NCI-H82 (cell line): ENCODE data around the gene IFI27.

ENCODE experiments used
- DNase-seq: peaks from one replicate; lab custom pipeline; 2025; lab: John Stamatoyannopoulos, UW

IFI27 gene

DNA sequence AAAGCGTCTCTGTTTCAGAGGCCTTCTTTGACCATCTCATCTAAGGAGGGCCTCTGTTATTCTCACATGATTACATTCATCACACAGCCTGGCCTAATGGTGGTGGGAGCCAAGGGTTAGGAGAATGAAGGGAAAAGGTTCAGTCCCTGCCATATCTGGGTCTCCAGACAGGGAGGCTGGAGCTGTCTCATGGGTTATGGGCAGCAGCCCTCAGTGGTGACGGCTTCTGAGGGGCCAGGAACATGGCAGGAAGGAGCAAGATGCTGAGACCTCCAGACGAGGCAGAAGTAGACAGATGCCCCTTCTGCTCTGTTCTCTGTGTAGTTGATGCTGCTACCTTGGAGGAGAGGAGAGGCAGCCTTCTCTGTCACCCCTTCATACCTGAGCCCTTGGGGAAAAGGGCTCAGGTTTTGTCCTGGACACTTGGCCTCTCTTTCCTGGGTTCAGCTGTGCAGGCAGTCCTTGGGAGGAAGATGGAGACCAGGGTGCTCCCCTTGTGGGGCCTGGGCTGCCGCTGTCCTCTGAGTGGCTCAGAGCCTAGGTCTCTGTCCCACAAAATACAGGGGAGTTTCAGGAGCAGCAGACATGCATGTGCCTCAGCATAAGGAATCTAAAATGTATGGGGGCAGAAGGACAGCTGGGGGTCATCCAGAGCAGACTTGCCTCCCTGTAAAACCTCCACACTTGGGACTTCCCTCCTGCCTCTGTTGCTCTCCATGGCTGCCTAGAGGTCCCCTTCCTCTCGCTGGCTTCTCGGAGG, 15.3 kb downstream of the IFI27 start:
- DNase-seq = no peak

DNA sequence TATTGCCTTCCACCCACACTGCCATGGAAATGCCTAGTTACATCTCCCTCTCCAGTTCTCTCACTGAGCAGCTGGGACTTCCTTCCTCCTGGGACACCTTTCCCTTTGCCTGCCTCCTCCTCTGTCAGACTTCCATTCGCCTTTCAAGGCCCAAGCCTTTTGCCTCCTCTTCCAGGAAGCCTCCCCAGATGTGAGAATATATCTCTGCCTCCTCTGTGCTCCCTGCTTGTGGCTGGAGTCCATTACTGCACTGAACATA, 15.8 kb downstream of the IFI27 start:
- no peak for DNase-seq

DNA sequence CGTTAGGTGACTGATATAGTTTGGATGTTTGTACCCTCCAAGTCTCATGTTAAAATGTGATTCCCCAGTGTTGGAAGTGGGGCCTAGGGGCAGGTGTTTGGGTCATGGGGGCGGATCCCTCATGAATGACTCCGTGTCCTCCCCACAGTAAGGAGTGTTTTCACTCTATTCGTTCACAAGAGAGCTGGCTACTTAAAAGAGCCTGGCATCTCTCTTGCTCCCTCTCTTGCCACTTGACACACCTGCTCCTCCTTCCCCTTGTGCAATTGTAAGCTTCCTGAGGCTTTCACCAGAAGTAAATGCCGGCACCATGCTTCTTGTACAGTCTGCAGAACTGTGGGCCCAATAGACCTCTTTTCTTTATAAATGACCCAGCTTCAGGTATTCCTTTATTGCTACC, 16.3 kb downstream of the IFI27 start:
- no peak for DNase-seq

DNA sequence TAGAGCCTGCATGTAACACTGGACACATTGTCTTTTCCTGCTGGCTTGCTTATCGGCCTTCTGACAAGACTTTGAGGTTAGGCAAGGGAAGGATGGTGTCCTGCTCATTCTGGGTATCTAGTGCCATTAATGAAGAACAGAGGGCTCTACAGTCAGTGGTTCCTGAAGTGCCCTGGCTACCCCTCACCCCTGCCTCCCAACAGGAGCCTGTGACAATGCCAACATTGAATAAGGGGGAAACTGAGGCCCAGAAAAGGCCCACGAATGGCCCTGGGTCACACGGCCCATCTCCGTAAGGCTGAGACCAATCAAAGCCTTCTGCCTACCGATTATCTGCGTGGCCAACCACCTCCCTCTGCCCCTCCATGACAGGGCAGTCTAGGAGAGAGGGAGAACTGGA, 16.8 kb downstream of the IFI27 start:
- DNase-seq = no peak

DNA sequence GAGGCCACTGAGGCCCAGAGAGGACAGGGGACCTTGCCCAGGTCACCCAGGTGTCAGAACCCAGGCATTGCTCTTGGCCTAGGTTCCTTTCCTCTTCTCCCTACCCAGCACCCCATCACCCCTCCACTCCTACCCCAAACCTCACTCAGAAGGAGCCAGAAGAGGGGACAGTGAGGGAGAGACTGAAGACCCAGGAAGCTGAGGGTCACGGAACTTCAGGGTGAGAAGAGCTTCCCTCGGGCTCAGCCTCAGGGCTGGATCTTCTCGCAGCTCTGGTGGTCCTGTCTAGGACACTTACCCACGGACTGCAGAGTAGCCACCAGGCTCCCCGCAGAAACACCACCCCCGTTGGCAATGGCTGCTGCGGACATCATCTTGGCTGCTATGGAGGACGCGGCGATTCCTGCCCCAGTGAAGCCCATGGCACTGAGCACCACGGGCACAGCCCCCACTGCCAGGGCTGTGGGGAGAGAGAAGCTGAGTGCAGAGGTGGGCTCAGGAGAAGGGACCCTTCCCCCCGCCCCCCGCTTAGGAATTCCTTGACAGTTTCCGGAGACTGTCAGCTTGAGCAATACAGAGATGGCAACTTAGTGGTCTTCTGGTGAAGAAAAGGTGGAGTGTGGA, 17.8 kb downstream of the IFI27 start:
- no peak for DNase-seq

DNA sequence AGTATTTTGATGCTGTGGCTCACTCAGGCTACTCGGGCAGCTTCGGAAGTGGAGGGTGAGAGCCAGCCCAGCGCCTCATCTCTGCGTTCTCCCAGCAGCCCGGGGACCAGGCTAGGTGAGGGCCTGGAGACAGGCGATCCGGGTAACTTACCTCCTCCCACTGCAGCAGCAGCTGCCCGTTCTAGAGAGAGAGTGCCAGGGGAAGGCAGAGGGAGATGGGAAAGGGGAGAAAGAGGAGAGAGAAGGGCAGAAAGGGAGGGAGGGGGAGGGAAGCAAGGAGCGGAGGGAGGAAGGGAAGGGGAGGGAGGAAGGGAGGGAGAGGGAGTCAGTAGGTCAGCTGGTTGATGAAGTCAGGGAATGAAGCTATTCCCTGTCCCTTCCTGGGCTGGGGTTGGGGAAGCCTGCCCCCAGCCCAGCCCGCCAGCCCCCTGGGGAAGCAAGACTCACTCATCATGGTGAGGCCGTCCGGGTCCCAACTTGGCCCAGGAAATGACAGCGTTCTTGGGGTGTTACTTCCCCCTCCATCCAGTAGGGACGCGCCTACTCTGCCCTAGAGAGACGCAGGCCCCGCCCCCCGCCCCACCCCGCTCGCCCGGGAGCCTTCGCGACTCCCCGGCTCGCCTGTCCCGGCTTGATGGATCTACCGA, 18.7 kb downstream of the IFI27 start, which contains the start of gene IFI27L2:
Gene IFI27L2 (minus strand): TSS at position 494 of the 647 bp plus-strand sequence. CDS start 40 bp downstream, at position 454.
- DNase-seq = peak; percentile 81

DNA sequence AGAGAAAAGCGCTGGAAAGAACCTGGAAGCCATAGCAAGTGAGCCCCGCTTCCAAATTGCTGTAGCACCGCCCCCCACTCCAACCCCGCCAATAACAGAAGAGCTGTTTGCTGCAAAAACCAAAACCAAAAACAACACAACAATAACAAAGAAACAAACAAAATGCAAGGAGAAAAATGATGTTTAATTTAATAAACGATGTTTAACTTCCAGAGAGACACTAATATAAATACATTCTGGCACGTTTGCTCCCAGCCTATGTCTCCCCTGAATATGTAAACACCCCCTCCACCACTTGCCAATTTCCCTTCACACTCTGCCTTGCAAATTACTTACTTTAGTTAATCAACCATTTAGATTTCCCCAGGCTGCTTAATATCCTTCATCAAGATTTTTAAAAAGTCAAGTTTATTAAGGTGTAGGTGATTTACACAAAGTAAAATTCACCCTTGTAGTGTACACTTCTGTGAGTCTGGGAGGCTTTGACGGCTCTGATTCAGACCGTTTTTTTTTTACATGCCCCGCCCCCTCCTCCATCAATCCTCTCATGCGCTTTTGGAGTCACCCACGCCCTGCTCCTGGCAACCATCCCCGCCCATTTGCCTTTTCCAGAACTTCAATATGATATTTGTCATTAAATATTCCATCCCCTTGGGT, 19.4 kb downstream of the IFI27 start:
- peak; percentile 77 for DNase-seq

DNA sequence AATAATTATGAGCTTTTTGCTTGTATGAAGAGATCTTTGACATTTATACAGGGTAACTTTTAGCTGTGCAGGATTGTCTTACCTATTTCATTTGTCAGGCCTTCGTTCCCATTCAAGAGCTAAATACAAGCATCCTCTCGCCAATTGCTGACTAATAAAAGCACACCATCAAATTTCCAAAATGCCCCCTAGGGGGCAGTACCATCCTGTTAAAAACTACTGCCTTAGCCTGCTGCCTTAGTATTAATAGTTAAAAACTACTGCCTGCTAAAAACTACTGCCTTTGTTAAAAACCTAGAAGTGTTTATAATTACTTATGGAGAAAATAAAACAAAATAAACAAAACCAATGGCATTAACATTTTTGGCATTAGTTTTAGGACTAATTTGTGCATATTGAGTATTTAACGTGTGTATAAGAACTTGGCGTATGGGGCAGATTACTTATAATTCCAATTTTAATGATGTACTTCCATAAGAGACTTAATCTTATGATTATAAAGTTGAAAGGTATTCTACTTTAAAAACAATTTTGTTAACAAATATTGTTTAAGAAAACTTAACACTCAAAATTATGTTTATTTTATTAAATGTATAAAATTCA, 21.9 kb downstream of the IFI27 start:
- DNase-seq = peak; percentile 86

DNA sequence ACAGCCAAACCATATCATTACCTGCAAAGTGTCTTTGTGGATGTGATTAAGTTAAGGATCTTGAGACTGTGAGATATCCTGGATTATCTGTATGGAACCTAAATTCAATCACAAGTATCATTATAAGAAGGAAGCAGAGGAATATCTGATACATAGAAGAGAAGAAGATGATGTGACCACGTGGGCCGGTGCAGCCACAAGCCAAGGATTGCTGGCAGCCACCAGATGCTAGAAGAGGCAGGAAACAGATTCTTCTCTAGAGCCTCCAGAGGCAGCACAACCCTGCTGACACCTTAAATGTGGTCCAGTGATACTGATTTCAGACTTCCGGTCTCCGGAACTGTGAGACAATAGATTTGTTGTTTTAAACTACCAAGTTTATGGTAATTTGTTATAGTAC, 24.9 kb downstream of the IFI27 start:
- no peak for DNase-seq

DNA sequence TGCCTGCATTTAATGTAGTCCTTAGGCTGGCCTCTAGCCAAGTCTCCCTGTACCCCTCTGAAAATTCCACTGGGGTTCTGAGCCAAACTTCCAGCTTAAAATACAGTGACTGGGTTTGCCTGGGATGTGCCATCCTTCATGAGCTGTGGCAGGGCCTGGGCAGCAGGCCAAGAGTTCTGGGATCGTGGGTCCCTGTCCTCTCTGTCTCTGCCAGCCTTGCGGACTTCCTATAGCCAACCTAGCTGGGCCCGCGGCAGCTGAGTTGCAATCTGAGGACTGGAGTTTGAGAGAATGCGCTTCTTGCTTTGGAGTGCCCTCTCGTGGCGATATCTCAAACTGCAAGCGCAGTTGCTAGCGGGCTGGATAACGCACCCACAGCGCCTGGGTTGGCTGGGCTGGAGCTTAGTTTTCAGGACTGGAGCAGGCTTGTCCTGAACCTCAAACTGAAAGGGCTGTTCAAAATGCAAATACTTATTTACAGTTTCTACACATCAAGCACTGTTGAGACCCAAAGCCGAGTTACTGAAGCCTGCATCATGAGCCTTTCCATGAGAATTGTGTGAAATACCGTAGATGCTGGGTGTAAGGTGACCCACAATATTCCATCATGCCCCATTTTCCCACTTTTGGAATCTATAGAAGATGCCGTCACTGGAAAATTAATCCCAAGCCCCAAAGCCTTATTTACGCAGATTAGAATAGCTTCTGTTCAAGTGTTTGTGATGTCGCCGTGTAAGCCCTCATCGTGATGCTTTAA, 26.2 kb downstream of the IFI27 start:
- DNase-seq = peak; percentile 87

DNA sequence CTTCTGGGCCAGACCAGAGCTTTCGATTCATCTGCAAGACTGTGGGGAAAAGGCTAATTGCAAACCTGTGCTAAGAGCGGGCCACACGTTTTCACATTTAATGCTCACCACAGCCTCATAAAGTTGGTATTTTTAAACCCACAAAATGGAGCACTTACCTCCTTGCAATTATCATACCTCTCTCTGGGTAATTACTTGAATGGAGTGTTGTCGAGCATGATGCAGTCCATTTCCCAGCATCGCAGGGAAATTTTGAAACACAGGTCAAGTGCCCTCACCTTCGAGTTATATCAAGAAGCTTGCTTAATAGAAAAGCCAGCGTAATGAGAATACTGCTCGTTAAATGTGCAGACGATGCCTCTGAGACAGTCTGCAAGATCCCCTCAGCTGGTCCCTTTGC, 27.7 kb downstream of the IFI27 start:
- DNase-seq = no peak

DNA sequence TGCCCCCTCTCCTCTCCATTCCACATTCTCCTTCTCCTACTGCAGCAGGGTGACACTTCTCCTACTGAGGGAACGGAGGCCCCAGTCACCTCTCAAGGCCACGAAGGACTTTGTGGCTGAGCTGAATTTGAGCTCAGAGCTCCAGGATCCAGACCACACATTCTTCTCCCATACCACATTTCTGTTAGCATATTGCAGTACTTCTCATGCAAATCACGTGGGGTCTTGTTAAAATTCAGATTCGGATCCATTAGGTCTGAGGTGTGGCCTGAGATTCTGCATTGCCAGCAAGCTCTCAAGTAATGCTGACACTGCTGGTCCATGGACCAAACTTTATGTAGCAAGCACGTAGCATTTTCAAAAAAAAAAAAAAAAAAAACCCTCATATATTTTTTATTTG, 28.5 kb downstream of the IFI27 start:
- no peak for DNase-seq

DNA sequence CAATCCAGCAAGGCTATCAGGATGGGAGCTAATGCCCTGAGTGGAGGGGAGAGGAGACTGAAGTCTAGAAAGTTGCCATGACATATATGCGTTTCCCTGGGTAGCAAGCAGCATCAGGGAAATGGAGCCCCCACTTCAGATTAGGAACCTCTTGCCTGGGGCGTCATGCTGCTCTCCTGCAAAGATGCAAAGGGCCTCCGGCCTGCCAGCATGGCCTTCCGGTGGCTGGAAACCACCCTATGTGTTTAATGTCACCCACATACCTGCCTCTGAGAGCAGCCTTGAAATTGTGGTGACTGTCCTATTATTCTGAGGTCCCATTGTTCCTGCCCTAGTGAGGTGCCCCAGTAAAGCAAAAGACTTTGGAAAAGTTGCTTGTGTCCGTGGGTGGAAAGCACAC, 28.9 kb downstream of the IFI27 start:
- no peak for DNase-seq

DNA sequence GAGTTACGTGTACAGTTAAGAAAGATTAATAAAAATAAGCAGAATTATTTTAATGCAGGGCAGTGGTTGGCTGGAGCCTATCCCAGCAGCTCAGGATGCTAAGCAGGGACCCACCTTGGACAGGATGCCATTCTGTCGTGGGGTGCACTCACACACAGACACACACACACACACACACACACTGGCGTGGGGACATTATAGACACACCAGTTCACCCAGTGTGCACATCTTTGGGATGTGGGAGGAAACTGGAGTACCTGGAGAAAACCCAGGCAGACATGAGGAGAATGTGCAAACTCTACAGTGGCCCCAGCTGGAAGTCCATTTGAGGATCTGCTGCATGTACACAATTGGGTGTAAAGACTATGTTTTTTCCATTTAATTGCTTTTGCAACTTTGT, 31.7 kb downstream of the IFI27 start:
- DNase-seq = no peak

DNA sequence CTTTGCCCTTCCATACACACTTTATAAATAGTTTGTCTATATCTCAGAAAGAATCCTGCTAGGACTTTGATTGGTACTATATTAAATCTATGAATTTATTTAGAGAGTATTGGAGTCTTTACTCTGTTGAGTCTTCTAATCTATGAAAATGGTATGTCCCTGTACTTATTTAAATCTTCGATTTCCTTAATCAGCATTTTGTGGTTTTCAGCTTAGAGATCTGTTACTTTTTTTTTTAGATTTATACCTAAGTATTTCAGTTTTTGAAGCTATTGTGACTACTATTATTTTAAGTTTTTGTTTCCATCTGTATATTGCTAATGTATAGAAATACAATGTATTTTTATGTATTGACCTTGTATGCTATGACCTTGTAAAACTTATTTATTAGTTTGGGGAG, 32.3 kb downstream of the IFI27 start:
- DNase-seq = no peak

DNA sequence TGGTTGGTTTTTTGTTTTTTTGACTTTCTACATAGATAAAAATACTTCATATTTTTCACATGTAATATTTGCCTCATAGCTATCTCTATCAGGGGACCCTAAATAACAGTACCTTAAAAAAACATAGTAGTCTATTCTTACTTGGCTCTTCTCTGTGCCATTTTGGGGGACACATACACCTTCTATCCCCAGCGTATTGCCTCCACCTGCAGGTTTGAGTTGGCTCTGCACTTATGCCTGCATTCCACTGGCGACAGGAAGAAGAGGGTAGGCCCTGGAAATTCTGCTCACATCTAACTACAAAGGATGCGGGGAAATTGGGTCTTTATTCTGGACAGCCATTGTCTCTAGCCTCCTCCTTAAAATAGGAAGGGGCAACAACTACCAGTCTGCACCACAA, 32.7 kb downstream of the IFI27 start:
- DNase-seq = peak; percentile 29

DNA sequence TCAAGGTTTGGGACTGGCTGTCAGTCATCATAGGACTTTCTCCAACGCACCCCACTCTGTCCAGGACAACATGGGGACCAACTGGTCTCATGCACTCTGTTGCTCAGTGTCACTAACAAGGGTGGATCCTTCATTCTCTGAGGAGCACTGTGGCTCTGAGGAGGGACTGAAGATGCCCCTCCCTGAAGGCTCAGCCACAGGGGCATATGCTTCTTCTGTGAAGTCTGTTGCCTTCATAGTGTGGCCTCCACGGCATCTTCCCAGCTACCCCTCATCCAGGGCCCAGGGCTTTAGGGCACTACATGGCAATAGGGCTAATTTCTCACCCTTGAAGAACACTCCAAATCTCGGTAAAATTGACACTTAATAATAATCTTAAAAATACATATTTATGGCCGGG, 33.2 kb downstream of the IFI27 start:
- no peak for DNase-seq

DNA sequence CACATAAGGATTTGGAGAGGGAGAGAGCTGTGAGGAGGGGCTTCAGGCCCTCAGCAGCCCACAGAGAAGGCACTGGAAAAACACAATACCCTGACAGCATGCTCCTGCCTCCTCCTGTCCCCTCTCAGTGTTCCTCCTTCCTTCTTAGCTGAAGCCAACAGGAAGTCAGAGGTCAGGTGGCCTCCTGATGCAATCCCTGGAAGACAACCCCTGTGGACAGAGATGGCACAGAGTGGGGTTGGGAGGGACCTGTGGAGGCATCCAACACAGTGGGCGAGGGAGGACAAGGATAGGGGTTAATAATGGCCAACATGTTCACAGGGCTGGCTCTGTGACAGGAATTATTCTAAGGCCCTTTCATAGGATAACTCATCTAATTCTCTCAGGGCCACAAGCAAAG, 34.2 kb downstream of the IFI27 start:
- peak; percentile 29 for DNase-seq

DNA sequence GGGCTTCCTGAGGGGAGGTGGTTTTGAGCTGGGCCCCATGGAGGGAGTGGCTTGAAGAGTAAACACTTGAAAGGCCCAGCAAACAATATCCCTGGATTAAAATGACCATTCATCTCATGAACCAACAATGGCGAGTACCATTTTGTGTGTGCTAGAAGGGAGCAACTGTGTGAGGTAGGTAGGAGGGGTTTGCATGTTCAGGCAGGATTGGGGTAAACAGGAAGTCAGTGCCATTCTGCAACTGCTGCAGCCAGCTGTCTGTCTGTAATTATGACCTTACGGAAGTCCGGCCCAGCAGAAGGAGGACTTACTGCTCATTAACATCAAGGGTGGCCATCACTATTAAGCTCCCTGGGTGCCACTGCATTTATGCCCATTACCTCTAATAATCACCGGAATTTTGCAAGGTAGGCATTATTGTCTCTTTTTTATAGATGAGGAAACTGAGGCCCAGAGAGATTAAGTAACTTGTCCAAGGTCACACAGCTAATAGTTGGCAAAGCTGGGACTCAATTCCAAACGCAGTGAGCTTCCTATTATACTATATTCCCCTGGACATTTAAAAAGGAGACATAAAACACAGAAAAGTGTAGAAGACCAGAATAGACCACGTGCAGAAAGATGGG, 35.5 kb downstream of the IFI27 start:
- DNase-seq = peak; percentile 39

DNA sequence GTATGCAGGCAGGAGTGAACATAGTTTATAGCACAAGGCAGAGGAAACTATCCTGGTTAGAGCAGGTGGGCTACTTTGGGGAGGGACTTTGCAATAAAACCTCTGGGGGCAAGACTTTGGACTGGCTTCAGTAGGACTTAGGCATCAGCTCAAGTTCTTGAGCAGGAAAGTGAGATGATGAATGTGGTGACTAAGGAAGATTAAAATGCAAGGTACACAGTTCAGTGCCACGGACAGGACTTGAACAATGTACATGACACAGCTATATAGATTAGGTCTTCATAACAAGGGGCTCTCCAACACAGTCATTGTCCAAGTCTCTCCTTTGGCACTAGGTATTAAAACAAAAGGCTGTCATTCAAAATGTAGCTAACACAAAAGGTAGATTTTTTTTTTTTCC, 42.1 kb downstream of the IFI27 start:
- no peak for DNase-seq

DNA sequence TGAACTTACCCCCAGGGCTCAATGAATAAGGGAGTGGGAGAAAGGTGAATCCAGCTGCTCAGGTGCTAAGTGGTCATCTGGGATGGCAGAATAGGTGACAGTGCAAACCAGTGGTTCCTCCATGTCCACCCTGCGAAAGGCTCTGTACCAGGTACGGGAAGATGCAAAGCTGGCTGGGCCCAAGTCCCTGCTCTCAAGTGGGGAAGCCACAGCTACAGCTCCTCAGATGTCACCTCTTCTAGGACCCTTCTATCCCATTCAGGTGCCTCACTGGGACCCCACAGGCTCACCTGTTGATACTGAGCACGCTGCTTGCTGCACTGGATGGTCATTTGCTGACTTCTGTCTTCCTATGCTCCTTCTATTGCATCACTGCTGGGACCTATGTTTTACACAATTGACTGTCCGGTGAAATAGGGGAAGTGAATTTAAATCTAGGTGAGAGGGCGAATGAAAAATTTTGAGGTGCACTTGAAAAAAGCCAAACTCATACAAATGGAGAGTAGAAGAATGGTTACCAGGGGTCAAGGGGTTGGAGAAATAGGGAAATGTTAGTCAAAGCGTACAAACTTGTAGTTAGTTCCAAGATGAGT, 43.3 kb downstream of the IFI27 start:
- DNase-seq = no peak
